Fibroblast of mammary gland (primary cell): ENCODE data around the gene TMEM30B.
A peak's percentile ranks its signal among the peaks of the same experiment; 100 is the strongest.

Experiments used
- DNase-seq: peaks from one replicate; pipeline ENCODE4 v3.0.0-alpha.2; 2010; ENCODE audit warnings: low read depth
- H3K4me3 ChIP-seq: 2 replicates; pipeline ENCODE4 v1.5.1; 2011; ENCODE audit warnings: low read depth, mild to moderate bottlenecking, low read length, moderate library complexity; ENCODE audit not compliant: control insufficient read depth
- CTCF ChIP-seq: conservative IDR thresholded peaks from 2 replicates; pipeline ENCODE4 v1.5.1; 2011; ENCODE audit warnings: low read depth, low read length, inconsistent platforms; ENCODE audit not compliant: control insufficient read depth, insufficient read depth

TMEM30B gene

GRCh38 chr14:61281186-61281947 is at the start of gene TMEM30B:
Gene TMEM30B, minus strand, starts transcription at chr14:61281338. Its CDS starts 191 bp downstream, at chr14:61281147.
- TF ChIP-seq CTCF: no peak
- no peak for DNase-seq
- H3K4me3 ChIP-seq: no peak within 1 kb of the TSS

GRCh38 chr14:61330511-61330910 is 49.4 kb upstream of the TMEM30B start:
- DNase-seq: no peak
- no peak for TF ChIP-seq CTCF
- H3K4me3 ChIP-seq: no peak overlapping the region

DNA sequence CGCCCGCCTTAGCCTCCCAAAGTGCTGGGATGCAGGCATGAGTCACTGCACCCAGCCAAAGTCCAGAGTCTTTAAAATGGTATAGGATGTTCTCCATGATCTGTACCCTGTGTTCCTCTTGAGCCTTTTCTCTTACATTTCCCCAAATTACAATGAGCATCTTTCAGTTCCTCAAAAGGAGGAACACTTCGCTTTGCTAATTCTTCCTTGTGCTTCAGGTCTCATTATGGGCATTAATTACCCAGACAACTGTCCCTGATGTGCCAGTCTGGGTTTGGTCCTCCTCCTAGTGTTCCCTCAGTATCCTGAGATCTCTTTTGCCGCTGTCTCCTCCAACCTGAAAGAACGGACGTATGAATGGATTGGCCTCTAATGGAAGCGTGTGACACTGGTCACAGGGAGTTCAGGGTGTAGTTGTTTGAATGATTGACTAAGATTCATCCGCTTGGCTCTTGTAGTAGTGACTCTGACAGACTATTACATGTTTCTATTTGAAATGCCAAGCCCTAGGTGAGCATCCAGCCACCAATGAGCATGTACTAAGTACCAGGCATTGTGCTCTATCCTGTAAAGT is 48.4 kb upstream of the TMEM30B start:
- no peak for DNase-seq
- TF ChIP-seq CTCF: no peak
- no peak overlapping the region for H3K4me3 ChIP-seq

DNA sequence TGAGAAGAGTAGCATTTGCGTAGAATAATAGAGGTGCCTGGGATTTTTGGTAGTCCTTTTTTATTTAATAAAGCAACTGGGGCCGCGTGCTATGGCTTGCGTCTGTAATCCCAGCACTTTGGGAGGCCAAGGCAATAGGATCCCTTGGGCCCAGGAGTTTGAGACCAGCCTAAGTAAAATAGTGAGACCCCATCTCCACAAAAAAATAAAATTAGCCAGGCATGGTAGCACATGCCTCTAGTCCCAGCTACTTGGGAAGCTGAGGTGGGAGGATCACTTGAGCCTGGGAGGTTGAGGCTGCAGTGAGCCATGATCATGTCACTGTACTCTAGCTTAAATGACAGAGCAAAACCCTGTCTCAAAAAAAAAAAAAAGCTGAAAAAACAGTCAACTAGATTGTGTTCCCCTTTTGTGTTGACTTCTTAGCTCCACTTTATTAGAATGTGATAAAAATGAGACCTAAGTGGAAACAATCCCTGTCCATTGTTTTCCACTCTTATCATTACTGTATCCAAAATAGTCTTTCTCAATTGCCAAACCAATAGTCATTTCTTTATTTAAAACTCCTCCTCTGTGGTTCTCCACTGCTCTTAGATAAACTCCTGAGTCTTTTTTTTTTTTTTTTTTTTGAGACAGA is 47.6 kb upstream of the TMEM30B start:
- DNase-seq: no peak
- TF ChIP-seq CTCF: no peak
- no peak overlapping the region for H3K4me3 ChIP-seq

GRCh38 chr14:61326847-61327246 is 45.7 kb upstream of the TMEM30B start:
- no peak for TF ChIP-seq CTCF
- H3K4me3 ChIP-seq: no peak overlapping the region
- peak; percentile 15 for DNase-seq

DNA sequence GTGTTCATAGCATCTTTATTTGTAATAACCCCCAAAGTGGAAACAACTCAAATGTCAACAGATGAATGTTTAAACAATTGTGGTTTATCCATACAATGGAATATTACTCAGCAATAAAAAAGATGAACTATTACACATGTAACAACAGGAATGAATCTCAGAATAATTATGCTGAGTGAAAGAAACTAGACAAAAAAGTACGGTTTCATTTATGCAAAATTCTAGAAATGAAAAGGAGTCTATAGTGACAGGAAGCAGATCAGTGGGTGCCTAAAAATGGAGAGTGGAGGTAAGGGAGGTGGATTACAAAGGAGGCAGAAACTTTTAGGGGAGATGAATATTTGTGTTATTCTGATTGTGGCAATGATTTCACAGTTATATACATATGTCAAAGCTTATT is 45.0 kb upstream of the TMEM30B start:
- TF ChIP-seq CTCF: no peak
- no peak for DNase-seq
- H3K4me3 ChIP-seq: no peak overlapping the region

- DNase-seq: no peak
- H3K4me3 ChIP-seq: no peak overlapping the region
- TF ChIP-seq CTCF: no peak
Measured at GRCh38 chr14:61325166-61325565, 44.0 kb upstream of the TMEM30B start.
